GM13977 (cell line): ENCODE measurements around the gene FMN1.

Source experiments
- DNase-seq: peaks from one replicate; pipeline ENCODE4 v3.0.0; 2012; ENCODE audit warnings: low spot score
- CTCF ChIP-seq: IDR thresholded peaks from 2 replicates; pipeline ENCODE4 v1.5.1; 2012; ENCODE audit warnings: mild to moderate bottlenecking, control low read depth; ENCODE audit not compliant: insufficient read depth; ENCODE audit errors: extremely low read depth, missing control alignments
- in situ Hi-C: fragments of 300-500 bp; cut with MboI; formaldehyde crosslinking; loops from one replicate; pipeline ENCODE4 v1.12.0; 2022; ENCODE audit warnings: low sequenced_read_pairs, low pct_unique_long_range_greater_than_20kb, mixed read lengths, inconsistent platforms; ENCODE audit not compliant: unreplicated experiment

The FMN1 gene

DNA sequence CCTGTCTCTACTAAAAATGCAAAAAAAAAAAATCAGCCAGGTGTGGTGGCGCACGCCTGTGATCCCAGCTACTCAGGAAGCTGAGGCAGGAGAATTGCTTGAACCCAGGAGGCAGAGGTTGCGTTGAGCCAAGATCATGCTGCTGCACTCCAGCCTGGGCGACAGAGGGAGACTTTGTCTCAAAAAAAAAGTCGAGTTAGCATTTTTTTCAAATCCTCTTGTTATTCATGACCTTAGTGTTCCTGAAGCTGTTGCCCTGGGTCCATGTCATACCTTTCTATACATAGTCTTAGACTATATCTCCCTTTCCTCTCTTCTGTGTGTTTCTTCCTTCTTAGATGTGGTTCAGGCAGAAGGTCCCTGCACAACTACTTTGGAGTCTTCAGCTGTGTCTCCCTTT is 6.4 kb downstream of the FMN1 start:
- in situ Hi-C loops: no loop called here
- no peak for DNase-seq
- TF ChIP-seq CTCF: no peak

GRCh38 chr15:33183334-33183733 is 11.2 kb downstream of the FMN1 start:
- no peak for DNase-seq
- in situ Hi-C loops: no loop called here
- TF ChIP-seq CTCF: no peak

DNA sequence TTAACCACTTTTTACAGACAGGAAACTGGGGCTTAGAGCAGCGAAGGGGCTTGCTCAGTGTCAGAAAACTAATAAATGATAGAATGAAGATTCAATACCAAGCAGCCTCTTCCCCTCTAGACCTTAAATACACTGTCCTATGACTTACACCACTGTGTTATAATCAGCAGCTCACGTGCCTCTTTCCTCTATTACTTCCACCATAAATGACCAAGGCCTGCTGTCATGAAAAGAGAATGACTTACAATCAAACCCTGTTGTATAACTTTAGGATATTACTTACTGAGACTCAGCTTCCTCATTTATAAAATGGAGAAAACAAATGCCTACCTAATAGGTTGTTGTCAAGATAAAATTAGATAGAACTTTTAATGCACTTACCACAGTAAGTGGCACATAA is 11.6 kb downstream of the FMN1 start:
- no peak for TF ChIP-seq CTCF
- no peak for DNase-seq
- in situ Hi-C loops: no loop called here

GRCh38 chr15:33182278-33182905 is 12.1 kb downstream of the FMN1 start:
- DNase-seq: no peak
- in situ Hi-C loops: no loop called here
- no peak for TF ChIP-seq CTCF

- in situ Hi-C loops: no loop called here
- no peak for TF ChIP-seq CTCF
- DNase-seq: no peak
Measured at GRCh38 chr15:33179874-33180273, 14.6 kb downstream of the FMN1 start.

GRCh38 chr15:33171202-33171601 is 23.3 kb downstream of the FMN1 start:
- in situ Hi-C loops: no loop called here
- no peak for TF ChIP-seq CTCF
- no peak for DNase-seq

- in situ Hi-C loops: no loop called here
- no peak for TF ChIP-seq CTCF
- no peak for DNase-seq
Measured at GRCh38 chr15:33169625-33170024, 24.9 kb downstream of the FMN1 start.
